HEK293 (cell line): ENCODE data around the gene EDIL3.

Source experiments
- CTCF ChIA-PET: fragments of 350-600 bp; formaldehyde crosslinking; extraction: SDS; loops from one replicate; lab custom pipeline; 2021; ENCODE audit warnings: antibody characterized with exemption; lab: Yijun Ruan, JAX
- POLR2A ChIA-PET: fragments of 300-600 bp; formaldehyde crosslinking; extraction: SDS; loops from one replicate; lab custom pipeline; 2020; ENCODE audit warnings: antibody characterized with exemption, inconsistent platforms; lab: Yijun Ruan, JAX
- H3K27ac ChIP-seq: fragments of 200-500 bp; sonication (Bioruptor generic); 2 replicates; pipeline ENCODE4 v1.5.1; 2014; ENCODE audit warnings: low read depth, low read length, control low read depth, inconsistent platforms; ENCODE audit errors: extremely low read depth
- H3K36me3 ChIP-seq, 2 experiments: fragments of 200-500 bp in 1 of 2; sonication (Bioruptor generic) in 1 of 2; 1 replicate in 1 of 2; 2 replicates in 1 of 2; pipeline ENCODE4 v1.5.1; 2014 to 2017; ENCODE audit warnings: inconsistent platforms in 2 of 2, low read length in 2 of 2; ENCODE audit not compliant: control insufficient read depth in 2 of 2, insufficient read depth in 1 of 2
- H3K4me1 ChIP-seq: fragments of 200-500 bp; sonication (Bioruptor generic); 2 replicates; pipeline ENCODE4 v1.5.1; 2014; ENCODE audit warnings: mild to moderate bottlenecking, low read length, inconsistent platforms; ENCODE audit not compliant: control insufficient read depth, insufficient read depth
- H3K4me3 ChIP-seq: 2 replicates; pipeline ENCODE4 v1.5.1; 2011; ENCODE audit warnings: low read depth, mild to moderate bottlenecking, control low read depth, low read length, moderate library complexity
- H3K9me3 ChIP-seq: fragments of 200-500 bp; sonication (Bioruptor generic); 2 replicates; pipeline ENCODE4 v1.5.1; 2014; ENCODE audit warnings: low read depth, low read length, inconsistent platforms; ENCODE audit not compliant: control insufficient read depth, insufficient read depth
- BCL11B ChIP-seq: fragments of 450-650 bp; formaldehyde crosslinking; IDR thresholded peaks from 2 replicates; pipeline ENCODE4 v1.5.1; 2016; ENCODE audit warnings: low read depth, missing biosample characterization, missing genetic modification characterization
- MZF1 ChIP-seq: fragments of 450-650 bp; formaldehyde crosslinking; IDR thresholded peaks from 2 replicates; pipeline ENCODE4 v1.5.1; 2017; ENCODE audit warnings: missing biosample characterization, missing genetic modification characterization, borderline replicate concordance
- SETDB1 ChIP-seq: IDR thresholded peaks from one replicate; pipeline ENCODE4 v1.6.1; 2017; ENCODE audit warnings: mild to moderate bottlenecking, low read length, moderate library complexity, mixed read lengths; ENCODE audit not compliant: insufficient read length
- ZBTB10 ChIP-seq: fragments of 450-650 bp; formaldehyde crosslinking; IDR thresholded peaks from 2 replicates; pipeline ENCODE4 v1.5.1; 2016; ENCODE audit warnings: missing biosample characterization, missing genetic modification characterization
- ZNF148 ChIP-seq: fragments of 450-650 bp; formaldehyde crosslinking; IDR thresholded peaks from 2 replicates; pipeline ENCODE4 v1.5.0; 2017; ENCODE audit warnings: missing biosample characterization, missing genetic modification characterization, borderline replicate concordance
- ZNF19 ChIP-seq: fragments of 450-650 bp; formaldehyde crosslinking; IDR thresholded peaks from 2 replicates; pipeline ENCODE4; 2016; ENCODE audit warnings: missing biosample characterization, missing genetic modification characterization, low read depth
- ZNF274 ChIP-seq, 2 experiments: fragments of 200-500 bp in 1 of 2; fragments of 450-650 bp in 1 of 2; sonication (Bioruptor generic) in 1 of 2; formaldehyde crosslinking in 1 of 2; IDR thresholded peaks; 2 replicates each; pipeline versions ENCODE4 v1.5.1 to v1.6.1; 2014 to 2016; ENCODE audit warnings: borderline replicate concordance in 1 of 2, inconsistent platforms in 1 of 2, low read length in 1 of 2, missing biosample characterization in 1 of 2, missing genetic modification characterization in 1 of 2
- ZNF341 ChIP-seq: fragments of 450-650 bp; formaldehyde crosslinking; IDR thresholded peaks from 2 replicates; pipeline ENCODE4; 2016; ENCODE audit warnings: low read depth, missing biosample characterization, missing genetic modification characterization
- ZNF362 ChIP-seq: fragments of 450-650 bp; formaldehyde crosslinking; IDR thresholded peaks from 2 replicates; pipeline ENCODE4 v1.5.1; 2016; ENCODE audit warnings: missing biosample characterization, missing genetic modification characterization
- ZNF426 ChIP-seq: fragments of 450-650 bp; formaldehyde crosslinking; IDR thresholded peaks from 2 replicates; pipeline ENCODE4 v1.5.1; 2017; ENCODE audit warnings: missing biosample characterization, missing genetic modification characterization, mild to moderate bottlenecking, inconsistent platforms, moderate library complexity
- ZNF449 ChIP-seq: fragments of 450-650 bp; formaldehyde crosslinking; IDR thresholded peaks from 2 replicates; pipeline ENCODE4 v1.5.1; 2017; ENCODE audit warnings: missing biosample characterization, mild to moderate bottlenecking, missing genetic modification characterization, moderate library complexity
- ZNF518A ChIP-seq: fragments of 450-650 bp; formaldehyde crosslinking; conservative IDR thresholded peaks from 2 replicates; pipeline ENCODE4 v1.5.1; 2016; ENCODE audit warnings: low read depth, missing biosample characterization, missing genetic modification characterization
- ZNF544 ChIP-seq: fragments of 450-650 bp; formaldehyde crosslinking; IDR thresholded peaks from 2 replicates; pipeline ENCODE4 v1.5.0; 2017; ENCODE audit warnings: missing biosample characterization, missing genetic modification characterization
- ZNF549 ChIP-seq: fragments of 450-650 bp; IDR thresholded peaks from 2 replicates; pipeline ENCODE4 v1.5.1; 2018; ENCODE audit warnings: missing biosample characterization, missing genetic modification characterization, mild to moderate bottlenecking, inconsistent platforms, moderate library complexity
- ZNF571 ChIP-seq: fragments of 450-650 bp; formaldehyde crosslinking; IDR thresholded peaks from 2 replicates; pipeline ENCODE4 v1.5.0; 2017; ENCODE audit warnings: missing biosample characterization, missing genetic modification characterization
- ZNF610 ChIP-seq: fragments of 450-650 bp; formaldehyde crosslinking; IDR thresholded peaks from 2 replicates; pipeline ENCODE4 v1.5.1; 2016; ENCODE audit warnings: missing biosample characterization, missing genetic modification characterization, borderline replicate concordance
- ZNF654 ChIP-seq: fragments of 450-650 bp; formaldehyde crosslinking; IDR thresholded peaks from 2 replicates; pipeline ENCODE4 v1.5.1; 2016; ENCODE audit warnings: low read depth, missing biosample characterization, missing genetic modification characterization
- ZNF791 ChIP-seq: fragments of 450-650 bp; formaldehyde crosslinking; IDR thresholded peaks from 2 replicates; pipeline ENCODE4 v1.5.1; 2016; ENCODE audit warnings: missing biosample characterization, missing genetic modification characterization

Gene EDIL3

GRCh38 chr5:84137541-84137940 is 247.1 kb downstream of the EDIL3 start (continued):
- no peak for TF ChIP-seq ZNF148 (tag by site-specific recombination)
- TF ChIP-seq ZNF19 (tag by site-specific recombination): no peak

- Histone ChIP-seq H3K4me3 (no peak overlapping the region), H3K9me3 (no peaks in the 10 kb centered on the region), H3K36me3 (no peaks in the 10 kb centered on the region; a peak in 2 of 3 replicates), H3K4me1 (0 out of 2 replicates have a peak, but pooled peaks cover 5% of the 10 kb centered on the region), H3K27ac (no peak overlapping the region)
- ChIA-PET CTCF (no interaction called here), POLR2A (no interaction called here)
- TF ChIP-seq ZNF549 (tag by site-specific recombination) (peak; percentile 30; the same call in 1 of the 2 replicates), ZNF544 (tag by site-specific recombination) (no peak), ZNF19 (tag by site-specific recombination) (no peak)
Observed at GRCh38 chr5:84131372-84131771, 253.3 kb downstream of the EDIL3 start.

GRCh38 chr5:84130006-84130580 is 254.6 kb downstream of the EDIL3 start:
- H3K4me3 ChIP-seq: no peak overlapping the region
- no peaks in the 10 kb centered on the region; a peak in 2 of 3 replicates for H3K36me3 ChIP-seq
- H3K9me3 ChIP-seq: no peaks in the 10 kb centered on the region
- H3K4me1 ChIP-seq: 0 out of 2 replicates have a peak, but pooled peaks cover 5% of the 10 kb centered on the region
- H3K27ac ChIP-seq: no peak overlapping the region
- CTCF ChIA-PET: no interaction called here
- POLR2A ChIA-PET: no interaction called here
- TF ChIP-seq ZNF610 (tag by site-specific recombination) (no peak), SETDB1 (no peak), BCL11B (tag by site-specific recombination) (no peak), ZNF518A (tag by site-specific recombination) (no peak), ZBTB10 (tag by site-specific recombination) (no peak), ZNF571 (no peak), ZNF362 (no peak), ZNF426 (tag by site-specific recombination) (no peak), ZNF449 (no peak), ZNF791 (no peak), ZNF341 (tag by site-specific recombination) (no peak), ZNF274 (IDR thresholded peaks at IDR 0.05; ENCODE audit: low read length) (no peak), ZNF274 (tag by site-specific recombination; IDR thresholded peaks at IDR 0.05; ENCODE audit: borderline replicate concordance) (no peak), ZNF654 (tag by site-specific recombination) (no peak), MZF1 (tag by site-specific recombination) (no peak)
